Stimulated activated effector memory CD8-positive, alpha-beta T cell treated with anti-CD3 and anti-CD28 coated beads, Interleukin-12 subunit alpha, Interleukin-12 subunit beta, amount 100 ng/mL, for 72 hours (primary cell): ENCODE results near the gene KANSL1.
A peak's percentile ranks its signal among the peaks of the same experiment; 100 is the strongest.
"Not testable (repeated sequence)": the region's sequence is repeated elsewhere in the genome, so short reads cannot be mapped to it uniquely, and the experiment has no call there.

ENCODE experiments used
- ATAC-seq: fragments of 150-1000 bp; cut with Tn5 transposase; 2 replicates; pipeline ENCODE4 v1.10.0; 2021
- DNase-seq, 2 donors: peaks; one replicate each; pipeline ENCODE4 v3.0.0; 2021 to 2022; ENCODE audit warnings: low spot score in 2 of 2
- H3K27ac Mint-ChIP-seq: one replicate; pipeline ENCODE4 v1.8.0; 2022; ENCODE audit warnings: mild to moderate bottlenecking, mixed read lengths
- H3K36me3 Mint-ChIP-seq: one replicate; pipeline ENCODE4 v1.8.0; 2022; ENCODE audit warnings: mild to moderate bottlenecking, mixed read lengths
- H3K4me1 Mint-ChIP-seq: one replicate; pipeline ENCODE4 v1.8.0; 2022; ENCODE audit warnings: mixed read lengths
- H3K4me3 Mint-ChIP-seq: one replicate; pipeline ENCODE4 v1.8.0; 2022; ENCODE audit warnings: mild to moderate bottlenecking, mixed read lengths
- H3K9me3 Mint-ChIP-seq: one replicate; pipeline ENCODE4 v1.8.0; 2022; ENCODE audit warnings: mixed read lengths

Gene KANSL1

DNA sequence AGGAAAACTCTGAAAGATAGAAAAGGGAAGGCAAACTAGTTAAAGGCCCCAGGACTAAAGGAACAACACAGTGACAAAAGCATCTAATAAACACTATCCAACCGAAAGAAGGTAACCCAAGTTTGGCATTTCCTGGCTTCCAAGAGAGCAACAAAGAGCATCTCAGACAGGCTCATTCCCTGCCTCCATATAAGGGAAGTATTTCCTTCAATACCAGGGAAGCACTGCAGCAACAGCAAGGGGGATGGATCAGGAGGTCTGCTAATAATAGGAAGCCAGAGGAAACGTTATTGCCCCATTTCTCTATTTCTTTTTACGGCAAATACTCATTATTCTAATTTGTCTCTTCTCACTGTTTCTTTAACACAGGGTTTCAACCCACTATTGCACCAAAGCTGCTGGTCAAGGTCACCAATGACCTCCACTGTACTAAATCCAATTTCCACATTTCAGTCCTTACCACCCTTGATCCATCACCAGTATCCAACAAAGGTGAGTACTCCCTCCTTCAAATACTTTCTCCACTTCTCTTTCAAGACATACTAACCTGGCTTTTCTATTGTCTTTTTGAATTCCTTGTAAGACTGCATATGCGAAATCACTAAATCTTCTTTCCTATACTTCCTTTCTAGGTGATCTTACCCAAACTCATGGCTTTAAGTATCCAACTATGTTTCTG is 86.1 kb downstream of the KANSL1 start:
- DNase-seq (no peak), ATAC-seq (no peak)
- Mint-ChIP-seq H3K27ac (peak overlapping the region; percentile 19), H3K36me3 (no peaks in the 10 kb centered on the region), H3K4me3 (no peak overlapping the region), H3K9me3 (no peaks in the 10 kb centered on the region), H3K4me1 (peaks cover 75% of the 10 kb centered on the region)

DNA sequence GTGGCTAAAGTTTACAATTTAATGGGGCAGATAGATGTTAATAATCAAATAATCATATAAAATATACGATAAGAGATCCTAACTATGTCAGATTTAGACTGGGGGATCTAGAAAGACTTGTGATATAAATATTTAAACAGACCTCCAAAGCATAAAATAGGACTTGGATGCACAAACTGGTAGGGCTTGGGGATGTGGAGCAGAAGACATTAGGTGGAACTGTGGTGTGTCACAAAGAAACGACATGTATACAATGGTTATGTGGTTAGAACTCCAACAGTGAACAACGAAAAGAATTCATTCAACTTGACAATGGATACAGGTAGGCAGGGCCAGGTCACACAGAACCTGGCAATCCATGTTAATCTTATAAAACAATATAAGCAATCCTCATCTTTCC is 90.4 kb downstream of the KANSL1 start:
- not testable (repeated sequence) for ATAC-seq, H3K4me3 Mint-ChIP-seq, H3K9me3 Mint-ChIP-seq, DNase-seq, H3K36me3 Mint-ChIP-seq
- Mint-ChIP-seq H3K27ac (peak overlapping the region; percentile 69), H3K4me1 (peaks cover 65% of the 10 kb centered on the region)

- not testable (repeated sequence) for ATAC-seq, H3K36me3 Mint-ChIP-seq, DNase-seq, H3K9me3 Mint-ChIP-seq
- H3K27ac Mint-ChIP-seq: peak overlapping the region; percentile 69
- peak overlapping the region; percentile 43 for H3K4me3 Mint-ChIP-seq
- H3K4me1 Mint-ChIP-seq: peaks cover 63% of the 10 kb centered on the region
Observed at GRCh38 chr17:46101785-46102617, 91.2 kb downstream of the KANSL1 start.

DNA sequence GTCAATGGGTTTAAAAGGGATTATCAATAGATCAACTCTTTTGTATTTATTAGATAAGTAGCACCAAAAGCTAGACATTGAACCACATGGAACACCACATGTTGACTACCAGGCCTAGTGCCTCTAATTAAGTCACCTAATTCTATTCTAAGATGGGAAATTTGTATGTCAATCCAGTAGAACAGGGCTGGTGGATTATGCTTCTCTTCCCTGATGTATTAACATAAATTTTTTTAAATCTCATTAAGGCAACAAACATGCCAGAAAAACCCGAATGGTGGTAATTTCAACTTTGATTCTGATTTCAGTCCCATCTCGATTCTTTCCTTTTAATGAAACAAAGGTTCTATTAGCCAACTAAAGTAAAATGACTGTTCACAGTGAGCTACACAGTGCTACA is 92.6 kb downstream of the KANSL1 start:
- H3K36me3 Mint-ChIP-seq: peaks cover 13% of the 10 kb centered on the region
- peak overlapping the region; percentile 69 for H3K27ac Mint-ChIP-seq
- peaks cover 57% of the 10 kb centered on the region for H3K4me1 Mint-ChIP-seq
- DNase-seq: no peak
- peak overlapping the region; percentile 43 for H3K4me3 Mint-ChIP-seq
- H3K9me3 Mint-ChIP-seq: no peaks in the 10 kb centered on the region
- no peak for ATAC-seq

DNA sequence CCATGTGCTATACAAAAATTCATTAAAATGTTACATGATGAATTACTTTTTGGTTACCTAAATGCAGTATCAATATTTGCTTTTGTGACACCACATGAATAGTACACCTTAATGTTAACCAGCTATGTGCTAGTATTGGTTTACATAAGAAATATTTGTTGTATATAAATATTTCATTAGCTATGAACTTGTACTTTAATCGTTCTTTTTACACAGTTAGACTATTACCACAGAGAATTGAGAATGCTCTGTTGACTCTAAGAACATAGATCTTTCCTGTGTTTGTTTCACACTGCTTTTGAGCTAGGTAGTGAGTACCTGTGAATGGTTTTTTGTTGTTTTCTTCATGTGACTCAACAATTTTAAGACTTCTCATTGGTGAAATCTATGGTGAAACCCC is 93.4 kb downstream of the KANSL1 start:
- no peak for DNase-seq
- Mint-ChIP-seq H3K27ac (no peak overlapping the region), H3K36me3 (peaks cover 16% of the 10 kb centered on the region), H3K9me3 (no peaks in the 10 kb centered on the region), H3K4me3 (no peak overlapping the region), H3K4me1 (peaks cover 63% of the 10 kb centered on the region)
- no peak for ATAC-seq

GRCh38 chr17:46097497-46097896 is 95.7 kb downstream of the KANSL1 start:
- H3K27ac Mint-ChIP-seq: peak overlapping the region; percentile 18
- H3K36me3 Mint-ChIP-seq: peaks cover 37% of the 10 kb centered on the region
- H3K4me1 Mint-ChIP-seq: peaks cover 50% of the 10 kb centered on the region
- no peak overlapping the region for H3K4me3 Mint-ChIP-seq
- DNase-seq (no peak), ATAC-seq (no peak)
- H3K9me3 Mint-ChIP-seq: no peaks in the 10 kb centered on the region

DNA sequence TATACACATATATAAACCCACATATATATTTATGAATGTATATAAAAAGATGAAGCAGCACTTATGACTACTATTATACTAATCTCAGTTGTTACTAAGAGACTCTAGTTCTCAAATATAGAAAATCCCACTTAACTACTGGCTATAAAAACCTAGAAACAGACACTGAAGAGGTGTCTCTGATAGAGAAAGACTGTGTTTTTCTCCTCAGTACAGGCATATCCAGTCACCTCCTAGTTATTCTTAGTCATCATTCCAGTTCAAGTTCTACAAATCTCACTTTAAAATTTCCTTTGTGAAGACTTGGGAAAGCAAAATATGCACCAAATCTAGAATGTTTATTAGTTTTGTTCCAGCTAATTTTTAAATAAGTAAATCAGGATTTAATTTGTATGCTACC is 100.2 kb downstream of the KANSL1 start:
- DNase-seq (no peak), ATAC-seq (no peak)
- Mint-ChIP-seq H3K4me1 (peaks cover 38% of the 10 kb centered on the region), H3K4me3 (no peak overlapping the region), H3K9me3 (no peaks in the 10 kb centered on the region), H3K27ac (no peak overlapping the region), H3K36me3 (peaks cover 70% of the 10 kb centered on the region)

GRCh38 chr17:46090871-46091270 is 102.4 kb downstream of the KANSL1 start:
- ATAC-seq (no peak), DNase-seq (no peak)
- Mint-ChIP-seq H3K27ac (no peak overlapping the region), H3K4me1 (peaks cover 42% of the 10 kb centered on the region), H3K9me3 (no peaks in the 10 kb centered on the region), H3K36me3 (peaks cover 59% of the 10 kb centered on the region), H3K4me3 (no peak overlapping the region)

GRCh38 chr17:46089389-46089965 is 103.8 kb downstream of the KANSL1 start:
- DNase-seq (no peak), ATAC-seq (no peak)
- Mint-ChIP-seq H3K9me3 (no peaks in the 10 kb centered on the region), H3K4me1 (peaks cover 34% of the 10 kb centered on the region), H3K27ac (peak overlapping the region; percentile 57), H3K36me3 (peaks cover 51% of the 10 kb centered on the region), H3K4me3 (no peak overlapping the region)

- Mint-ChIP-seq H3K4me3 (no peak overlapping the region), H3K4me1 (peaks cover 33% of the 10 kb centered on the region), H3K27ac (peak overlapping the region; percentile 57), H3K9me3 (no peaks in the 10 kb centered on the region), H3K36me3 (peaks cover 43% of the 10 kb centered on the region)
- ATAC-seq: no peak
- DNase-seq: no peak
Observed at GRCh38 chr17:46088595-46088994, 104.6 kb downstream of the KANSL1 start.

GRCh38 chr17:46087871-46088270 is 105.4 kb downstream of the KANSL1 start:
- H3K4me3 Mint-ChIP-seq, H3K9me3 Mint-ChIP-seq, H3K27ac Mint-ChIP-seq, DNase-seq, ATAC-seq: not testable (repeated sequence)
- H3K36me3 Mint-ChIP-seq: peaks cover 39% of the 10 kb centered on the region
- peaks cover 41% of the 10 kb centered on the region for H3K4me1 Mint-ChIP-seq

- DNase-seq: no peak
- Mint-ChIP-seq H3K4me3 (no peak overlapping the region), H3K36me3 (peaks cover 39% of the 10 kb centered on the region), H3K4me1 (peaks cover 51% of the 10 kb centered on the region), H3K9me3 (no peaks in the 10 kb centered on the region), H3K27ac (peak overlapping the region; percentile 48)
- ATAC-seq: no peak
Observed at GRCh38 chr17:46086821-46087220, 106.4 kb downstream of the KANSL1 start.

DNA sequence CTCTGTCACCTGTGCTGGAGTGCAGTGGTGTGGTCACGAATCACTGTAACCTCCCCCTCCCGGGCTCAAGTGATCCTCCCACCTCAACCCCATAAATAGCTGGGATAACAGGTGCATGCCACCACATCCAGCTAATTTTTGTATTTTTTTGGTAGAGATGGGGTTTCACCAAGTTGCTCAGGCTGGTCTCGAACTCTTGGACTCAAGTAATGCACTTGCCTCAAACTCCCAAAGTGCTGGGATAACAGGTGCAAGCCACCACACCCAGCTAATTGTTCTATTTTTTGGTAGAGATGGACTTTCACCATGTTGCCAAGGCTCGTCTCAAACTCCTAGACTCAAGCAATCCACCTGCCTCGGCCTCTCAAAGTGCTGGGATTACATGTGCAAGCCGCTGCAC is 107.7 kb downstream of the KANSL1 start:
- Mint-ChIP-seq H3K36me3 (peaks cover 43% of the 10 kb centered on the region), H3K27ac (peak overlapping the region; percentile 4), H3K9me3 (no peaks in the 10 kb centered on the region), H3K4me1 (peaks cover 59% of the 10 kb centered on the region), H3K4me3 (no peak overlapping the region)
- DNase-seq (no peak), ATAC-seq (no peak)

GRCh38 chr17:46082257-46082656 is 111.0 kb downstream of the KANSL1 start:
- H3K27ac Mint-ChIP-seq: peak overlapping the region; percentile 60
- H3K4me1 Mint-ChIP-seq: peaks cover 62% of the 10 kb centered on the region
- H3K4me3 Mint-ChIP-seq: no peak overlapping the region
- peaks cover 55% of the 10 kb centered on the region for H3K36me3 Mint-ChIP-seq
- no peak for DNase-seq
- H3K9me3 Mint-ChIP-seq: no peaks in the 10 kb centered on the region
- ATAC-seq: no peak

DNA sequence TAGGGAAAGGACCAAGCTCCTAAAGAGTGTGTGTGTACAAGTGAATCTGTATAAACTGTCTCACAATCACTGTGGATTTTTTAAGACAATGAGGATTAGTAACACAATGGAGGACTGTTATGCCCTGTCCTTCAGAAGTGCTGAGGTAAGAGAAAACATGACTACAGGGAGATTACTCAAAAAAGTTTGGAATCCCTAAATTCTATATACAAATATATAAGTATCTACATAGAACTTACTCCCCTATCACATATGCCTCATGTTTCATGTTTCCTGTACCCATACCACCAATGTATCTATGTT is 112.3 kb downstream of the KANSL1 start:
- Mint-ChIP-seq H3K36me3 (peaks cover 63% of the 10 kb centered on the region), H3K4me3 (no peak overlapping the region), H3K9me3 (no peaks in the 10 kb centered on the region), H3K27ac (no peak overlapping the region), H3K4me1 (peaks cover 51% of the 10 kb centered on the region)
- DNase-seq (no peak), ATAC-seq (no peak)
